ENCODE results near the gene COMMD2. TPM values are rescaled to one million over a fixed set of nuclear protein-coding genes. Genes with fewer than 3 reads are reported as not detected.

COMMD2 gene
- total RNA-seq, 1 experiment from 2014 or later, result 52.1 TPM

DNA sequence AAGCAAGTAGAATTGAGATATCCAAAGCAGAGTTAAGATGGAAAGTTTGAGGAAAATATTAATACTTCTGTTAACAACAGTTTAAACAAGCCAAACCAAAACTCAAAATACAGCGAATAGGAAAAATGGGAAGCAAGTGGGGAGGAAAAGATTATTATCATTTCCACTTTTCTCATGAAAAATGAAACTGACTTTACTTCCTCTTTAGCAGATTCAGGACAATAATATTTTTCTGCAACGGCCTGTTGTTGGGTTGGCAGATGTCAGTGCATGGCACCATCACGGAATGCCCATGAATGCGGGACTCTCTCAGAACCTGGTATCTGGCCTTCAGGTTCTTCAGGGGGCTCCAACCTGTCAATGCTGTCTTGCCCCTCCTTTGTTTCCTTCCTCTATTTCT lies 28.9 kb upstream of the COMMD2 start:
- no peaks in the 10 kb centered on the region for H3K36me3 Mint-ChIP-seq

GRCh38 chr3:149777414-149778214 lies 25.3 kb upstream of the COMMD2 start:
- ChIA-PET POLR2A (no interaction called here), CTCF (interaction anchor here (0.6 to 2.6 kb wide), 8 partner anchors 12 to 286 kb away, joined by 3 to 20 read pairs (median 4); partner anchors contain the start of gene COMMD2)
- no peaks in the 10 kb centered on the region for H3K36me3 Mint-ChIP-seq
- ATAC-seq (peak; percentile 74), DNase-seq (ENCODE audit: low spot score) (no peak)
- no peak overlapping the region for H3K27ac Mint-ChIP-seq
- H3K27me3 Mint-ChIP-seq (ENCODE audit: low read depth), result no peaks in the 10 kb centered on the region
- no peaks in the 10 kb centered on the region for H3K9me3 Mint-ChIP-seq
- no peak overlapping the region for H3K4me3 Mint-ChIP-seq
- peaks cover 10% of the 10 kb centered on the region for H3K4me1 Mint-ChIP-seq
- TF ChIP-seq, protein P1, sequence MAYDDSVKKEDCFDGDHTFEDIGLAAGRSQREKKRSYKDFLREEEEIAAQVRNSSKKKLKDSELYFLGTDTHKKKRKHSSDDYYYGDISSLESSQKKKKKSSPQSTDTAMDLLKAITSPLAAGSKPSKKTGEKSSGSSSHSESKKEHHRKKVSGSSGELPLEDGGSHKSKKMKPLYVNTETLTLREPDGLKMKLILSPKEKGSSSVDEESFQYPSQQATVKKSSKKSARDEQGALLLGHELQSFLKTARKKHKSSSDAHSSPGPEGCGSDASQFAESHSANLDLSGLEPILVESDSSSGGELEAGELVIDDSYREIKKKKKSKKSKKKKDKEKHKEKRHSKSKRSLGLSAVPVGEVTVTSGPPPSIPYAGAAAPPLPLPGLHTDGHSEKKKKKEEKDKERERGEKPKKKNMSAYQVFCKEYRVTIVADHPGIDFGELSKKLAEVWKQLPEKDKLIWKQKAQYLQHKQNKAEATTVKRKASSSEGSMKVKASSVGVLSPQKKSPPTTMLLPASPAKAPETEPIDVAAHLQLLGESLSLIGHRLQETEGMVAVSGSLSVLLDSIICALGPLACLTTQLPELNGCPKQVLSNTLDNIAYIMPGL (CRISPR knock-in tag; IDR thresholded peaks at IDR 0.05), result no peak
- no peak for TF ChIP-seq RORB (CRISPR knock-in tag; IDR thresholded peaks at IDR 0.05)
- no peak for TF ChIP-seq KAT7 (CRISPR knock-in tag; IDR thresholded peaks at IDR 0.05; ENCODE audit: borderline replicate concordance)
- TF ChIP-seq, protein P2, sequence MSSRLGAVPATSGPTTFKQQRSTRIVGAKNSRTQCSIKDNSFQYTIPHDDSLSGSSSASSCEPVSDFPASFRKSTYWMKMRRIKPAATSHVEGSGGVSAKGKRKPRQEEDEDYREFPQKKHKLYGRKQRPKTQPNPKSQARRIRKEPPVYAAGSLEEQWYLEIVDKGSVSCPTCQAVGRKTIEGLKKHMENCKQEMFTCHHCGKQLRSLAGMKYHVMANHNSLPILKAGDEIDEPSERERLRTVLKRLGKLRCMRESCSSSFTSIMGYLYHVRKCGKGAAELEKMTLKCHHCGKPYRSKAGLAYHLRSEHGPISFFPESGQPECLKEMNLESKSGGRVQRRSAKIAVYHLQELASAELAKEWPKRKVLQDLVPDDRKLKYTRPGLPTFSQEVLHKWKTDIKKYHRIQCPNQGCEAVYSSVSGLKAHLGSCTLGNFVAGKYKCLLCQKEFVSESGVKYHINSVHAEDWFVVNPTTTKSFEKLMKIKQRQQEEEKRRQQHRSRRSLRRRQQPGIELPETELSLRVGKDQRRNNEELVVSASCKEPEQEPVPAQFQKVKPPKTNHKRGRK (CRISPR knock-in tag; IDR thresholded peaks at IDR 0.05; ENCODE audit: borderline replicate concordance), result no peak
- TF ChIP-seq ATF6 (CRISPR knock-in tag; IDR thresholded peaks at IDR 0.05), result no peak
- no peak for TF ChIP-seq GABPB1 (CRISPR knock-in tag; IDR thresholded peaks at IDR 0.05)
- TF ChIP-seq, protein P3, sequence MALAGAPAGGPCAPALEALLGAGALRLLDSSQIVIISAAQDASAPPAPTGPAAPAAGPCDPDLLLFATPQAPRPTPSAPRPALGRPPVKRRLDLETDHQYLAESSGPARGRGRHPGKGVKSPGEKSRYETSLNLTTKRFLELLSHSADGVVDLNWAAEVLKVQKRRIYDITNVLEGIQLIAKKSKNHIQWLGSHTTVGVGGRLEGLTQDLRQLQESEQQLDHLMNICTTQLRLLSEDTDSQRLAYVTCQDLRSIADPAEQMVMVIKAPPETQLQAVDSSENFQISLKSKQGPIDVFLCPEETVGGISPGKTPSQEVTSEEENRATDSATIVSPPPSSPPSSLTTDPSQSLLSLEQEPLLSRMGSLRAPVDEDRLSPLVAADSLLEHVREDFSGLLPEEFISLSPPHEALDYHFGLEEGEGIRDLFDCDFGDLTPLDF (CRISPR knock-in tag; IDR thresholded peaks at IDR 0.05), result no peak

More for the DNA sequence above, 28.9 kb upstream of the COMMD2 start:
- no peak overlapping the region for H3K27ac Mint-ChIP-seq
- no peak for DNase-seq (ENCODE audit: low spot score)
- no peaks in the 10 kb centered on the region; the same call in 1 of the 2 replicates for H3K27me3 Mint-ChIP-seq (ENCODE audit: low read depth)
- no peaks in the 10 kb centered on the region for H3K9me3 Mint-ChIP-seq
- no peak overlapping the region for H3K4me3 Mint-ChIP-seq
- POLR2A ChIA-PET, result no interaction called here
- TF ChIP-seq NFATC4 (CRISPR knock-in tag; IDR thresholded peaks at IDR 0.05) (no peak), ZNF317 (CRISPR knock-in tag; IDR thresholded peaks at IDR 0.05; ENCODE audit: borderline replicate concordance, low read depth) (no peak), CREM (CRISPR knock-in tag; IDR thresholded peaks at IDR 0.05) (no peak), NR3C1 (CRISPR knock-in tag; conservative IDR thresholded peaks at IDR 0.05; ENCODE audit: low read depth) (no peak), GRHL2 (CRISPR knock-in tag; IDR thresholded peaks at IDR 0.05; ENCODE audit: insufficient replicate concordance, severe bottlenecking) (no peak), JUN (CRISPR knock-in tag; IDR thresholded peaks at IDR 0.05) (no peak), ATF1 (CRISPR knock-in tag; IDR thresholded peaks at IDR 0.05) (no peak), ZNF138 (CRISPR knock-in tag; conservative IDR thresholded peaks at IDR 0.05) (no peak), ZNF121 (CRISPR knock-in tag; IDR thresholded peaks at IDR 0.05) (no peak), ZNF425 (CRISPR knock-in tag; conservative IDR thresholded peaks at IDR 0.05) (no peak)
- TF ChIP-seq, protein P1 (CRISPR knock-in tag; IDR thresholded peaks at IDR 0.05), result no peak
- TF ChIP-seq, protein P2 (CRISPR knock-in tag; IDR thresholded peaks at IDR 0.05; ENCODE audit: borderline replicate concordance), result no peak
- CTCF ChIA-PET, result interaction anchor here (1.7 to 2.0 kb wide), 2 partner anchors 8 to 10 kb away, joined by 4 to 17 read pairs; no protein-coding TSS in a partner anchor
- no peak for ATAC-seq
- H3K4me1 Mint-ChIP-seq, result peaks cover 4% of the 10 kb centered on the region; the same call in 1 of the 2 replicates
